Measurements from ENCODE around the gene SIRPB2. TPM values are rescaled to one million over a fixed set of nuclear protein-coding genes. Genes with fewer than 3 reads are reported as not detected.
A peak's percentile ranks its signal among the peaks of the same experiment; 100 is the strongest.

The SIRPB2 gene
- total RNA-seq, 2 donors from 2014 or later, result not detected

- Histone ChIP-seq H3K4me1 (ENCODE audit: control insufficient read depth, insufficient read depth, low read length) (no peaks in the 10 kb centered on the region), H3K9ac (ENCODE audit: extremely low read depth, low read length, poor library complexity, severe bottlenecking) (no peak overlapping the region), H3K36me3 (ENCODE audit: control insufficient read depth, insufficient read depth, low read length) (no peaks in the 10 kb centered on the region), H3K27me3 (ENCODE audit: control insufficient read depth, insufficient read depth, low read length, poor library complexity, severe bottlenecking) (no peaks in the 10 kb centered on the region), H3K27ac (ENCODE audit: low read depth, low read length) (no peak overlapping the region), H3K9me3 (ENCODE audit: control insufficient read depth, low read length) (no peaks in the 10 kb centered on the region), H3K4me3 (ENCODE audit: low read length) (no peak overlapping the region)
- H3K9me3 Mint-ChIP-seq, result no peaks in the 10 kb centered on the region
- no peaks in the 10 kb centered on the region for H3K36me3 Mint-ChIP-seq (ENCODE audit: low read depth)
- 38 to 62% methylated on average over 1 to 9 of the region's 9 CpGs for WGBS, 2 experiments (ENCODE audit: insufficient coverage in 1 of 2, insufficient read length in 1 of 2)
- H3K4me3 Mint-ChIP-seq, result no peak overlapping the region
- no peaks in the 10 kb centered on the region for H3K4me1 Mint-ChIP-seq
- peak; percentile 61 for DNase-seq
- peaks cover 21% of the 10 kb centered on the region for H3K27me3 Mint-ChIP-seq (ENCODE audit: insufficient read depth)
- H3K27ac Mint-ChIP-seq, result no peak overlapping the region
- TF ChIP-seq, protein P1, sequence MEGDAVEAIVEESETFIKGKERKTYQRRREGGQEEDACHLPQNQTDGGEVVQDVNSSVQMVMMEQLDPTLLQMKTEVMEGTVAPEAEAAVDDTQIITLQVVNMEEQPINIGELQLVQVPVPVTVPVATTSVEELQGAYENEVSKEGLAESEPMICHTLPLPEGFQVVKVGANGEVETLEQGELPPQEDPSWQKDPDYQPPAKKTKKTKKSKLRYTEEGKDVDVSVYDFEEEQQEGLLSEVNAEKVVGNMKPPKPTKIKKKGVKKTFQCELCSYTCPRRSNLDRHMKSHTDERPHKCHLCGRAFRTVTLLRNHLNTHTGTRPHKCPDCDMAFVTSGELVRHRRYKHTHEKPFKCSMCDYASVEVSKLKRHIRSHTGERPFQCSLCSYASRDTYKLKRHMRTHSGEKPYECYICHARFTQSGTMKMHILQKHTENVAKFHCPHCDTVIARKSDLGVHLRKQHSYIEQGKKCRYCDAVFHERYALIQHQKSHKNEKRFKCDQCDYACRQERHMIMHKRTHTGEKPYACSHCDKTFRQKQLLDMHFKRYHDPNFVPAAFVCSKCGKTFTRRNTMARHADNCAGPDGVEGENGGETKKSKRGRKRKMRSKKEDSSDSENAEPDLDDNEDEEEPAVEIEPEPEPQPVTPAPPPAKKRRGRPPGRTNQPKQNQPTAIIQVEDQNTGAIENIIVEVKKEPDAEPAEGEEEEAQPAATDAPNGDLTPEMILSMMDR (conservative IDR thresholded peaks at IDR 0.05), result peak; percentile 62
These were observed 18.0 kb upstream of the SIRPB2 start for GRCh38 chr20:1509237-1509636.

DNA sequence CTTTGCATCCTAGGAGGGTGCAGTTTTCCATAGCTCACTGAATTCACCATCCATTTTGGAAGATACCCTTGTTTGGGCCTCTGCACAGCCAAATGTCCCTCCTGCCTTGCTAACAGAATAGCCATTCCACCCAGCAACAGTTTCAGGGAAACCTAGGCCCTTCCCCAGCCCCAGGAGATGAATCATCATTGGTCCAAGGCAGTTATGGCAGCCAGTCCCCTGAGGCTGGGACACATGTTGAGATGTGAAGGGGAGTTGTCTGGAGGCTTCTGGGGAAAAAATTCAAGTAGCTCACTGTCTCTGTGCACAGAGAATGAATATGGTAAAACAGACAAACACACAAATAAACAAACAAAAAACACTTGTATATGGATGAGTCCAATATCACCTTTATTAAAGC, 17.4 kb upstream of the SIRPB2 start:
- H3K27ac Mint-ChIP-seq, result no peak overlapping the region
- TF ChIP-seq, protein P1 (conservative IDR thresholded peaks at IDR 0.05), result no peak
- H3K4me3 ChIP-seq (ENCODE audit: low read length), result no peak overlapping the region
- H3K27me3 ChIP-seq (ENCODE audit: control insufficient read depth, insufficient read depth, low read length, poor library complexity, severe bottlenecking), result no peaks in the 10 kb centered on the region
- no peak overlapping the region for H3K27ac ChIP-seq (ENCODE audit: low read depth, low read length)
- no peak for DNase-seq
- no peak overlapping the region for H3K4me3 Mint-ChIP-seq
- no peaks in the 10 kb centered on the region for H3K36me3 ChIP-seq (ENCODE audit: control insufficient read depth, insufficient read depth, low read length)
- no peaks in the 10 kb centered on the region for H3K4me1 Mint-ChIP-seq
- no peaks in the 10 kb centered on the region for H3K36me3 Mint-ChIP-seq (ENCODE audit: low read depth)
- H3K9me3 Mint-ChIP-seq, result no peaks in the 10 kb centered on the region
- no peak overlapping the region for H3K9ac ChIP-seq (ENCODE audit: extremely low read depth, low read length, poor library complexity, severe bottlenecking)
- no peaks in the 10 kb centered on the region for H3K9me3 ChIP-seq (ENCODE audit: control insufficient read depth, low read length)
- peaks cover 19% of the 10 kb centered on the region for H3K27me3 Mint-ChIP-seq (ENCODE audit: insufficient read depth)
- H3K4me1 ChIP-seq (ENCODE audit: control insufficient read depth, insufficient read depth, low read length), result no peaks in the 10 kb centered on the region

GRCh38 chr20:1507276-1507675, 16.1 kb upstream of the SIRPB2 start:
- H3K27ac Mint-ChIP-seq, result no peak overlapping the region
- peaks cover 19% of the 10 kb centered on the region for H3K27me3 Mint-ChIP-seq (ENCODE audit: insufficient read depth)
- DNase-seq, result no peak

More at GRCh38 chr20:1507276-1507675, 16.1 kb upstream of the SIRPB2 start:
- Mint-ChIP-seq H3K4me1 (no peaks in the 10 kb centered on the region), H3K9me3 (peaks cover 11% of the 10 kb centered on the region), H3K4me3 (no peak overlapping the region), H3K36me3 (ENCODE audit: low read depth) (no peaks in the 10 kb centered on the region)
- TF ChIP-seq, protein P1 (conservative IDR thresholded peaks at IDR 0.05), result no peak
- Histone ChIP-seq H3K4me3 (ENCODE audit: low read length) (no peak overlapping the region), H3K36me3 (ENCODE audit: control insufficient read depth, insufficient read depth, low read length) (no peaks in the 10 kb centered on the region), H3K9me3 (ENCODE audit: control insufficient read depth, low read length) (peaks cover 11% of the 10 kb centered on the region), H3K9ac (ENCODE audit: extremely low read depth, low read length, poor library complexity, severe bottlenecking) (no peak overlapping the region), H3K4me1 (ENCODE audit: control insufficient read depth, insufficient read depth, low read length) (no peaks in the 10 kb centered on the region), H3K27ac (ENCODE audit: low read depth, low read length) (no peak overlapping the region), H3K27me3 (ENCODE audit: control insufficient read depth, insufficient read depth, low read length, poor library complexity, severe bottlenecking) (no peaks in the 10 kb centered on the region)
- 69 to 80% methylated on average over 3 of the region's 3 CpGs for WGBS, 2 experiments (ENCODE audit: insufficient coverage in 1 of 2, insufficient read length in 1 of 2)
